Gastrocnemius medialis (tissue), 4 donors: ENCODE data around the gene GDAP2. TPM values are rescaled to one million over a fixed set of nuclear protein-coding genes. Genes with fewer than 3 reads are reported as not detected.

ENCODE experiments used
- ATAC-seq, 2 donors: fragments of 150-250 bp; one replicate each; pipeline ENCODE4 v1.9.1; 2016
- DNase-seq, 2 donors: peaks; one replicate each; pipeline ENCODE4 v3.0.0-alpha.2; 2019
- H3K27ac ChIP-seq, 4 donors: fragments of 200-600 bp; sonication (generic); 1 replicate in 1 of 4; 2 replicates in 3 of 4; pipeline ENCODE4 v1.5.1; 2016 to 2018; ENCODE audit warnings: mild to moderate bottlenecking in 2 of 4, moderate library complexity in 1 of 4
- H3K27me3 ChIP-seq, 3 donors: fragments of 200-600 bp; sonication (generic) in 2 of 3; 1 replicate in 1 of 3; 2 replicates in 2 of 3; pipeline versions ENCODE4 v1.5.1 to v1.6.0; 2016 to 2019; ENCODE audit warnings: mild to moderate bottlenecking in 1 of 3, moderate library complexity in 1 of 3
- H3K36me3 ChIP-seq, 2 donors: fragments of 200-600 bp; sonication (generic) in 1 of 2; one replicate each; pipeline ENCODE4 v1.5.1; 2017 to 2018
- H3K4me1 ChIP-seq, 2 donors: fragments of 200-600 bp; sonication (generic) in 1 of 2; one replicate each; pipeline ENCODE4 v1.5.1; 2016 to 2017; ENCODE audit warnings: mild to moderate bottlenecking in 2 of 2
- H3K4me3 ChIP-seq, 4 donors: fragments of 200-600 bp; sonication (generic) in 3 of 4; 1 replicate in 1 of 4; 2 replicates in 3 of 4; pipeline ENCODE4 v1.5.1; 2016 to 2019; ENCODE audit warnings: mild to moderate bottlenecking in 2 of 4
- H3K9me3 ChIP-seq, 3 donors: fragments of 200-600 bp; sonication (generic) in 2 of 3; 1 replicate in 1 of 3; 2 replicates in 2 of 3; pipeline ENCODE4 v1.5.1; 2016 to 2019
- CTCF ChIP-seq, 5 experiments: fragments of 450-650 bp in 3 of 5; fragments of 200-600 bp in 2 of 5; sonication (generic) in 2 of 5; IDR thresholded peaks in 4 of 5; conservative IDR thresholded peaks in 1 of 5; 1 replicate in 4 of 5; 2 replicates in 1 of 5; pipeline ENCODE4 v1.5.1; 2016 to 2019; ENCODE audit warnings: antibody characterized with exemption in 5 of 5, mild to moderate bottlenecking in 3 of 5, moderate library complexity in 3 of 5
- POLR2A ChIP-seq, 2 donors: fragments of 450-650 bp; IDR thresholded peaks; one replicate each; pipeline ENCODE4 v1.6.1; 2017; ENCODE audit warnings: antibody characterized with exemption in 2 of 2, mild to moderate bottlenecking in 2 of 2, moderate library complexity in 2 of 2
- in situ Hi-C, 4 donors: fragments of 200-750 bp; cut with MboI; loops; one replicate each; pipeline versions ENCODE4 v1.15.0 to v1.8.0; 2017; ENCODE audit warnings: low sequenced_read_pairs in 4 of 4
- intact Hi-C: fragments of 100-400 bp; cut with DNase I; formaldehyde crosslinking; loops from one replicate; pipeline ENCODE4 v1.15.1; 2023; ENCODE audit warnings: low total_unique reads
- total RNA-seq, 4 donors: library from RNA; depleted of rRNA; stranded (reverse); fragments of >200 nt; gene quantifications; one replicate each; pipeline versions ENCODE4 v1.1.0 to v1.2.3, GENCODE V29; 2016

The GDAP2 gene
- total RNA-seq, 4 donors from 2014 or later: 7.2 to 18.7 (median 8.6) TPM

- no peak for TF ChIP-seq POLR2A (IDR thresholded peaks at IDR 0.05)
- Histone ChIP-seq H3K4me1 (peaks cover 0 to 9% of the 10 kb centered on the region in 2 donors), H3K4me3 (no peak overlapping the region), H3K27me3 (no peaks in the 10 kb centered on the region), H3K36me3 (peaks cover 0 to 29% of the 10 kb centered on the region in 2 donors), H3K27ac (no peak overlapping the region), H3K9me3 (no peaks in the 10 kb centered on the region)
- intact Hi-C loops (loop anchor here (2.0 to 10.0 kb wide), 2 partner anchors 135 to 359 kb away; no protein-coding TSS in a partner anchor), in situ Hi-C loops (loop anchor here in 2 of 4 donors (25.0 kb wide), 2 partner anchors 357 to 382 kb away; no protein-coding TSS in a partner anchor)
- DNase-seq: no peak
- ATAC-seq: no peak
Observed at GRCh38 chr1:117894078-117894477, 35.3 kb downstream of the GDAP2 start.

- in situ Hi-C loops: loop anchor here in 2 of 4 donors (25.0 kb wide), 2 partner anchors 355 to 380 kb away; no protein-coding TSS in a partner anchor
- H3K9me3 ChIP-seq: no peaks in the 10 kb centered on the region
- DNase-seq (no peak), ATAC-seq (no peak)
- H3K4me3 ChIP-seq: no peak overlapping the region
- TF ChIP-seq POLR2A (IDR thresholded peaks at IDR 0.05): no peak
- H3K36me3 ChIP-seq: peaks cover 0 to 14% of the 10 kb centered on the region in 2 donors
- no peak overlapping the region for H3K27ac ChIP-seq
- intact Hi-C loops: loop anchor here (10.0 kb wide), 1 partner anchor 358 kb away; no protein-coding TSS in a partner anchor
- H3K4me1 ChIP-seq: peaks cover 0 to 9% of the 10 kb centered on the region in 2 donors
- H3K27me3 ChIP-seq: no peaks in the 10 kb centered on the region
Observed at GRCh38 chr1:117892512-117892911, 36.9 kb downstream of the GDAP2 start.

- H3K4me3 ChIP-seq: no peak overlapping the region
- H3K27me3 ChIP-seq: no peaks in the 10 kb centered on the region
- no peak overlapping the region for H3K27ac ChIP-seq
- DNase-seq (no peak), ATAC-seq (no peak)
- intact Hi-C loops: loop anchor here (10.0 kb wide), 1 partner anchor 356 kb away; no protein-coding TSS in a partner anchor
- TF ChIP-seq CTCF (IDR thresholded peaks at IDR 0.05 in 4 of 5, conservative IDR thresholded peaks at IDR 0.05 in 1 of 5) (no peak), POLR2A (IDR thresholded peaks at IDR 0.05) (no peak)
- no peaks in the 10 kb centered on the region for H3K36me3 ChIP-seq
- in situ Hi-C loops: loop anchor here in 2 of 4 donors (25.0 kb wide), 2 partner anchors 353 to 378 kb away; no protein-coding TSS in a partner anchor
- H3K4me1 ChIP-seq: peaks cover 0 to 6% of the 10 kb centered on the region in 2 donors
- no peaks in the 10 kb centered on the region for H3K9me3 ChIP-seq
Observed at GRCh38 chr1:117890452-117890851, 39.0 kb downstream of the GDAP2 start.

DNA sequence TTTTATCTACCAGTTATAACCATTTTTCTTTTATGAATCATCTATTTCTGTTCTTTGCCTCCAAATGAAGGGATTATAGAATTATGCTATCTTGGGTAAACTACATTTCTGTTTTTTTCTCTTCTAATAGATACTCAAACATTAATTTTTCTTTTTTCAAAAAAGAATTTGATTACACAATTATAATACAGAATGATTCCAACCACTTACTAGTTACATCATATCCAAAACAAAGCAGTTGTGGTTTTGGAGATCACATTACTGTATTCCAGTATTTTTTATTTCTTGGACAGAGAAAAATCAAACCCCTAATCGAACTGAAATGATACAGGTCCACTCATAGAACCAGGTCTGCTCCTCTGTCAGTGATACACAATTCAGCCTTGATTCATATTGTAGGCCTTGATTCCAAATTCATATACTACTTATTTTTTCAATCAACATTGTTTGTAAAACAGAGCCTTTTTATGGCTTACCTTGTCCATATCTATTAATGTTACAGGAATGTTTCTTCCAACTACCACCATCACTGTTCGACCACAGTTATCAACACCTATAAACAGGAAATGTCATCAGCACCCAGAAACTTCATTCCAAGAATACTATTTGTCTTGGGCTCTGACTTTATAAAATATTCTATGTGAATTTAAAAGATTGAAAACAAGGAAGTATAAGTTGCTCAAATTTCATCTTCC lies 43.2 kb downstream of the GDAP2 start:
- Histone ChIP-seq H3K27ac (no peak overlapping the region), H3K4me3 (no peak overlapping the region), H3K9me3 (no peaks in the 10 kb centered on the region), H3K27me3 (no peaks in the 10 kb centered on the region), H3K36me3 (peaks cover 0 to 21% of the 10 kb centered on the region in 2 donors), H3K4me1 (no peaks in the 10 kb centered on the region)
- in situ Hi-C loops (loop anchor here in 2 of 4 donors (25.0 kb wide), 2 partner anchors 349 to 374 kb away; no protein-coding TSS in a partner anchor), intact Hi-C loops (no loop called here)
- TF ChIP-seq CTCF (IDR thresholded peaks at IDR 0.05 in 4 of 5, conservative IDR thresholded peaks at IDR 0.05 in 1 of 5) (no peak), POLR2A (IDR thresholded peaks at IDR 0.05) (no peak)
- ATAC-seq: no peak
- DNase-seq: no peak

GRCh38 chr1:117883616-117884015 lies 45.8 kb downstream of the GDAP2 start:
- intact Hi-C loops: no loop called here
- Histone ChIP-seq H3K36me3 (peaks cover 0 to 47% of the 10 kb centered on the region in 2 donors), H3K27me3 (no peaks in the 10 kb centered on the region), H3K4me3 (no peak overlapping the region), H3K9me3 (no peaks in the 10 kb centered on the region), H3K27ac (no peak overlapping the region), H3K4me1 (no peaks in the 10 kb centered on the region)
- DNase-seq (no peak), ATAC-seq (no peak)
- in situ Hi-C loops: loop anchor here in 2 of 4 donors (25.0 kb wide), 2 partner anchors 346 to 371 kb away; no protein-coding TSS in a partner anchor
- TF ChIP-seq CTCF (IDR thresholded peaks at IDR 0.05 in 4 of 5, conservative IDR thresholded peaks at IDR 0.05 in 1 of 5): no peak
- TF ChIP-seq POLR2A (IDR thresholded peaks at IDR 0.05): no peak
